HG02840 (cell line): ENCODE results near the gene DCP2.
A peak's percentile ranks its signal among the peaks of the same experiment; 100 is the strongest.

ENCODE experiments used
- ATAC-seq: cut with Tn5 transposase; IDR thresholded peaks from one replicate; pipeline ENCODE4 v1.9.1; 2021; ENCODE audit warnings: mild to moderate bottlenecking, moderate library complexity, moderate number of reproducible peaks; ENCODE audit not compliant: unreplicated experiment, low FRiP score

Gene DCP2

GRCh38 chr5:113042491-113043243 is 66.1 kb downstream of the DCP2 start:
- ATAC-seq, result no peak

- no peak for ATAC-seq
Measured at GRCh38 chr5:113043491-113043931, 66.9 kb downstream of the DCP2 start.

- no peak for ATAC-seq
Measured at GRCh38 chr5:113044776-113045465, 68.3 kb downstream of the DCP2 start.

GRCh38 chr5:113047234-113047633 is 70.6 kb downstream of the DCP2 start:
- ATAC-seq, result no peak

- peak; percentile 78 for ATAC-seq
Measured at GRCh38 chr5:113047733-113048652, 71.4 kb downstream of the DCP2 start.

- ATAC-seq, result no peak
Measured at GRCh38 chr5:113048931-113049330, 72.3 kb downstream of the DCP2 start.

- ATAC-seq, result no peak
Measured at GRCh38 chr5:113050721-113051382, 74.3 kb downstream of the DCP2 start.

- ATAC-seq, result no peak
Measured at GRCh38 chr5:113052041-113052795, 75.6 kb downstream of the DCP2 start.

GRCh38 chr5:113053511-113053995 is 77.0 kb downstream of the DCP2 start:
- no peak for ATAC-seq

- ATAC-seq, result no peak
Measured at GRCh38 chr5:113054899-113055298, 78.3 kb downstream of the DCP2 start.

GRCh38 chr5:113056988-113057387 is 80.4 kb downstream of the DCP2 start:
- no peak for ATAC-seq

- ATAC-seq, result no peak
Measured at GRCh38 chr5:113057557-113057984, 81.0 kb downstream of the DCP2 start.

GRCh38 chr5:113058269-113058668 is 81.7 kb downstream of the DCP2 start:
- ATAC-seq, result no peak

GRCh38 chr5:113058706-113059226 is 82.2 kb downstream of the DCP2 start:
- ATAC-seq, result no peak

- ATAC-seq, result no peak
Measured at GRCh38 chr5:113059232-113060040, 82.8 kb downstream of the DCP2 start.

- ATAC-seq, result no peak
Measured at GRCh38 chr5:113060408-113061025, 83.9 kb downstream of the DCP2 start.

- ATAC-seq, result no peak
Measured at GRCh38 chr5:113061846-113062780, 85.5 kb downstream of the DCP2 start.
